Endothelial cell of umbilical vein (primary cell): ENCODE results near the gene AGPAT2. TPM values are rescaled to one million over a fixed set of nuclear protein-coding genes. Genes with fewer than 3 reads are reported as not detected.
A peak's percentile ranks its signal among the peaks of the same experiment; 100 is the strongest.

ENCODE experiments used
- BruUV-seq: library from RNA; stranded (reverse); fragments of 400-500 nt; replicated peaks from 2 replicates; lab custom pipeline; 2021; lab: Mats Ljungman, UMichigan
- CTCF ChIA-PET: fragments of 300-600, 350-600 bp; sonication (Branson Sonifier 250); formaldehyde crosslinking; loops from one replicate; lab custom pipeline; 2021; ENCODE audit warnings: antibody characterized with exemption, inconsistent platforms; lab: Charles Lee
- POLR2A ChIA-PET: fragments of 300-600, 350-600 bp; sonication (Branson Sonifier 250); formaldehyde crosslinking; loops from one replicate; lab custom pipeline; 2021; ENCODE audit warnings: antibody characterized with exemption, inconsistent platforms; lab: Charles Lee
- DNase-seq: peaks from one replicate; pipeline ENCODE4 v3.0.0-alpha.2; 2011; ENCODE audit warnings: low read depth, low spot score
- FAIRE-seq: peaks from 2 replicates; lab custom pipeline; 2011; peaks lifted over from hg19 to GRCh38; lab: Jason Lieb, UNC
- H2AFZ ChIP-seq: 2 replicates; pipeline ENCODE4 v1.6.0; 2012; ENCODE audit warnings: low read depth, low read length, control low read depth, inconsistent platforms
- H3K27ac ChIP-seq: 2 replicates; pipeline ENCODE4 v1.5.1; 2011; ENCODE audit warnings: low read depth, mild to moderate bottlenecking, control low read depth, low read length, moderate library complexity; ENCODE audit not compliant: insufficient read depth
- H3K27me3 ChIP-seq, 2 experiments: 2 replicates each; pipeline versions ENCODE4 v1.6.0 to v1.6.1; 2011; ENCODE audit warnings: low read length in 2 of 2, mixed read lengths in 1 of 2; ENCODE audit not compliant: control insufficient read depth in 2 of 2, insufficient read depth in 2 of 2
- H3K36me3 ChIP-seq, 2 experiments: 2 replicates in 1 of 2; 3 replicates in 1 of 2; pipeline ENCODE4 v1.5.1; 2011; ENCODE audit warnings: low read length in 2 of 2, mild to moderate bottlenecking in 1 of 2, moderate library complexity in 1 of 2; ENCODE audit not compliant: control insufficient read depth in 2 of 2, insufficient read depth in 2 of 2; ENCODE audit errors: extremely low read depth in 1 of 2
- H3K4me1 ChIP-seq: 3 replicates; pipeline ENCODE4 v1.5.1; 2011; ENCODE audit warnings: mild to moderate bottlenecking, low read length; ENCODE audit not compliant: control insufficient read depth, insufficient read depth; ENCODE audit errors: extremely low read depth
- H3K4me2 ChIP-seq: 2 replicates; pipeline ENCODE4 v1.6.1; 2011; ENCODE audit warnings: low read length, control low read depth, mixed read lengths; ENCODE audit not compliant: insufficient read depth
- H3K4me3 ChIP-seq, 3 experiments: fragments of 200-600 bp in 1 of 3; sonication (generic), shearing (Covaris generic) in 1 of 3; replicated peaks in 1 of 3; 2 replicates each; pipeline ENCODE4 v1.5.1; 2011 to 2016; ENCODE audit warnings: control low read depth in 3 of 3, low read length in 3 of 3, mild to moderate bottlenecking in 2 of 3, inconsistent platforms in 1 of 3, low read depth in 1 of 3, moderate library complexity in 1 of 3; ENCODE audit not compliant: insufficient read depth in 1 of 3
- H3K79me2 ChIP-seq: 2 replicates; pipeline ENCODE4 v1.6.0; 2012; ENCODE audit warnings: low read length, inconsistent platforms; ENCODE audit not compliant: control insufficient read depth, insufficient read depth
- H3K9ac ChIP-seq: replicated peaks from 2 replicates; pipeline ENCODE3; 2011; ENCODE audit warnings: low read length, control low read depth; ENCODE audit not compliant: insufficient read depth; ENCODE audit errors: extremely low read depth
- H3K9me1 ChIP-seq: replicated peaks from 3 replicates; pipeline ENCODE4 v1.6.0; 2011; ENCODE audit warnings: mild to moderate bottlenecking, low read length; ENCODE audit not compliant: control insufficient read depth, insufficient read depth; ENCODE audit errors: extremely low read depth
- H3K9me3 ChIP-seq: replicated peaks from 2 replicates; pipeline ENCODE4 v1.5.1; 2012; ENCODE audit warnings: low read length, inconsistent platforms; ENCODE audit not compliant: control insufficient read depth, insufficient read depth
- H4K20me1 ChIP-seq: replicated peaks from 2 replicates; pipeline ENCODE3; 2011; ENCODE audit warnings: mild to moderate bottlenecking, low read length; ENCODE audit not compliant: control insufficient read depth, insufficient read depth; ENCODE audit errors: extremely low read depth
- CTCF ChIP-seq, 2 donors: IDR thresholded peaks; 1 replicate in 1 of 2; 2 replicates in 1 of 2; pipeline ENCODE4 v1.5.1; 2011; ENCODE audit warnings: low read length in 2 of 2, mild to moderate bottlenecking in 2 of 2, moderate library complexity in 2 of 2, control low read depth in 1 of 2, inconsistent platforms in 1 of 2, low read depth in 1 of 2; ENCODE audit not compliant: insufficient read depth in 1 of 2; ENCODE audit errors: extremely low read depth in 1 of 2
- GATA2 ChIP-seq: IDR thresholded peaks from 2 replicates; pipeline ENCODE4 v1.7.0; 2011; ENCODE audit warnings: low read depth, mild to moderate bottlenecking, moderate library complexity, mixed read lengths, low read length; ENCODE audit not compliant: insufficient read length, insufficient read depth
- JUN ChIP-seq: IDR thresholded peaks from 2 replicates; pipeline ENCODE4 v1.6.1; 2011; ENCODE audit warnings: borderline replicate concordance, low read depth; ENCODE audit not compliant: insufficient read length, insufficient read depth
- MAX ChIP-seq: IDR thresholded peaks from 2 replicates; pipeline ENCODE4 v1.6.1; 2011; ENCODE audit not compliant: insufficient read depth, insufficient read length
- POLR2A ChIP-seq: IDR thresholded peaks from 2 replicates; pipeline ENCODE4 v1.6.1; 2012; ENCODE audit warnings: low read depth, mild to moderate bottlenecking, control low read depth, low read length
- POLR2AphosphoS5 ChIP-seq: IDR thresholded peaks from 2 replicates; pipeline ENCODE4 v1.6.1; 2012; ENCODE audit warnings: low read depth, mild to moderate bottlenecking, control low read depth, low read length, moderate library complexity; ENCODE audit not compliant: insufficient read depth
- dilution Hi-C: fragments of 300-500 bp; cut with MboI; formaldehyde crosslinking; loops from one replicate; pipeline ENCODE4 v1.15.0; 2019; ENCODE audit warnings: low sequenced_read_pairs; ENCODE audit not compliant: extremely low pct_ligation_motif_present
- intact Hi-C: fragments of 100-400 bp; cut with micrococcal nuclease; formaldehyde crosslinking; loops from one replicate; pipeline ENCODE4 v1.10.0; 2022
- polyA plus RNA-seq, 4 experiments: library from polyadenylated mRNA; depleted of rRNA in 3 of 4; stranded (reverse) in 3 of 4; unstranded in 1 of 4; fragments of >200 nt; gene quantifications; 2 replicates each; pipeline versions ENCODE4 v1.2.1 to v1.2.3, GENCODE V29; 2011 to 2012; ENCODE audit warnings: missing spikeins in 1 of 4
- total RNA-seq: library from RNA; stranded (reverse); gene quantifications from 2 replicates; pipeline ENCODE4 v1.2.3, GENCODE V29; 2021

Gene AGPAT2
- total and polyA plus RNA-seq, 2 donors (not counting 3 experiments of a cell fraction or from before 2014, with no cell fraction given) = 45.5 to 55.3 TPM

DNA sequence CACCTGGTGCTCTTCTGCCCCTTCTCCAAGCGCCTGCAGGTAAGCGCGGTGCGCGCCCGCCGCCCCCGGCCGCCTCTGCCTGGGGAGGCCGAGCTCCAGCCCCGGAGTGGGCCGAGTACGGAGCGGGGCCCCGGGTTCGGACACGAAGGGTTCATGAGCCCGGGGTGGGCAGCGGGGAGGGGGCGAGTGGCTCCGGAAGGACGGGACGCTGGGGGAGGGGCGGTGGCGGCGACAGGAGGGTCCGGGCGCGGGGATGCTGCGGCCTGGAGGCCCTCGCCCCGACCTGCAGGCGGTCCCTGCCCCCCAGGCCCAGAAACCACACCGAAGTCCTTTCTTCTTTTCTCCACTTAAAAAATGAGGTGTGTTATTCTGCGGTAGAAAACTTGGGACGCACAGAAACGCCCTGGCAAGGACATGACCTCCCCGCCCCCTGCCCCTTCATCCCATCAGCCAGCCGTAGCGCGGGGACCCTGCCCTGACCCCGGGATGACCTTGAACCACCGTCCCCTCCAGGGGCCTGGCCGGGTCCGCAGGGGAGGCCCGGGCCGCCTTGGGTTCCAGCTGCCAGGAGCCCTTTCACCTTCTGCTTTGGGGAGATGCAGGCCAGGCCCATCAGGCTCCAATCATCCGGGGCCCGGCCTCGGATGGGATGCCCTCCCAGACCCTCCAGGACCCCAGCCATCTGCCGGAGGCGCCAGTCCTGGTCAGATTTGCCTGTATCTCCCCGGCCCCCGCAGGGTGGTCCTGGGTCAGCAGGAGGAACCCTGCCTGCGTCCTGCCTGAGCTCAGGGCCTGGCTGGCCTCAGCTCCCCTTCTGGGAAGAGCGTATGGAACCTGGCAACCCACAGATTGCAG is 25.7 kb upstream of the AGPAT2 start:
- H3K9me3 ChIP-seq = no peaks in the 10 kb centered on the region
- FAIRE-seq = peak; percentile 37
- no peak overlapping the region for H2AFZ ChIP-seq
- peak overlapping the region; percentile 96 for H3K27ac ChIP-seq
- intact Hi-C loops = loop anchor here (1.0 to 5.0 kb wide), 6 partner anchors 8 to 350 kb away; partner anchors contain the start of genes AGPAT2, DNLZ and SEC16A
- peak overlapping the region; percentile 78 for H3K4me2 ChIP-seq
- BruUV-seq = TSS peak; percentile 28
- ChIA-PET POLR2A (interaction anchor here (1.1 to 3.8 kb wide), 6 partner anchors 9 to 39 kb away, joined by 3 to 32 read pairs (median 8); partner anchors contain the start of gene AGPAT2), CTCF (interaction anchor here (1.5 to 2.1 kb wide), 4 partner anchors 14 to 69 kb away, joined by 4 to 16 read pairs (median 5); no protein-coding TSS in a partner anchor)
- peaks cover 0 to 6% of the 10 kb centered on the region in 2 experiments for H3K36me3 ChIP-seq
- no peak for DNase-seq
- no peaks in the 10 kb centered on the region for H3K27me3 ChIP-seq
- peaks cover 38% of the 10 kb centered on the region for H3K79me2 ChIP-seq
- H3K9ac ChIP-seq = peak overlapping the region; percentile 80
- H3K9me1 ChIP-seq = no peaks in the 10 kb centered on the region
- TF ChIP-seq CTCF (IDR thresholded peaks at IDR 0.05; ENCODE audit: extremely low read depth in 1 of 2, insufficient read depth in 1 of 2, low read depth in 1 of 2, low read length in 2 of 2) (no peak), POLR2A (no peak), JUN (no peak), POLR2AphosphoS5 (no peak), GATA2 (no peak), MAX (no peak)
- dilution Hi-C loops = no loop called here
- peak overlapping the region; percentile 68 to 81 (median 75) for H3K4me3 ChIP-seq
- H3K4me1 ChIP-seq = peaks cover 27% of the 10 kb centered on the region
- no peaks in the 10 kb centered on the region for H4K20me1 ChIP-seq
